Trophoblast cell (in vitro differentiated cells and primary cell): ENCODE data around the gene ZBTB11.
"Not testable (repeated sequence)": the region's sequence is repeated elsewhere in the genome, so short reads cannot be mapped to it uniquely, and the experiment has no call there.

Source experiments
- DNase-seq, 2 donors: peaks; one replicate each; pipeline ENCODE4 v3.0.0-alpha.2; 2016
- H2AFZ ChIP-seq: 2 replicates; pipeline ENCODE4 v1.6.1; 2013; ENCODE audit warnings: low read length, moderate library complexity, mild to moderate bottlenecking; ENCODE audit not compliant: insufficient read depth, poor library complexity
- H2AK5ac ChIP-seq: 2 replicates; pipeline ENCODE4 v1.6.1; 2013; ENCODE audit warnings: mild to moderate bottlenecking, low read length
- H2BK120ac ChIP-seq: 2 replicates; pipeline ENCODE4 v1.6.1; 2013; ENCODE audit warnings: low read length, mild to moderate bottlenecking, moderate library complexity; ENCODE audit not compliant: insufficient read depth, poor library complexity
- H2BK12ac ChIP-seq: 2 replicates; pipeline ENCODE4 v1.6.1; 2013; ENCODE audit warnings: mild to moderate bottlenecking, low read length, moderate library complexity
- H2BK5ac ChIP-seq: 2 replicates; pipeline ENCODE4 v1.6.1; 2013; ENCODE audit warnings: low read length, low read depth, moderate library complexity, mild to moderate bottlenecking; ENCODE audit not compliant: poor library complexity
- H3K14ac ChIP-seq: 2 replicates; pipeline ENCODE4 v1.6.1; 2013; ENCODE audit warnings: mild to moderate bottlenecking, low read length
- H3K18ac ChIP-seq: 2 replicates; pipeline ENCODE4 v1.6.1; 2013; ENCODE audit warnings: mild to moderate bottlenecking, low read length
- H3K23ac ChIP-seq: 2 replicates; pipeline ENCODE4 v1.6.1; 2013; ENCODE audit warnings: low read length
- H3K27ac ChIP-seq: 2 replicates; pipeline ENCODE4 v1.5.1; 2013; ENCODE audit warnings: low read depth, mild to moderate bottlenecking, inconsistent platforms, low read length, moderate library complexity
- H3K27me3 ChIP-seq: 2 replicates; pipeline ENCODE4 v1.6.1; 2013; ENCODE audit warnings: inconsistent platforms, mild to moderate bottlenecking, low read length, moderate library complexity; ENCODE audit not compliant: insufficient read depth
- H3K36me3 ChIP-seq, 2 experiments: 1 replicate in 1 of 2; 2 replicates in 1 of 2; pipeline ENCODE4 v1.6.1; 2013; ENCODE audit warnings: low read length in 2 of 2, mild to moderate bottlenecking in 2 of 2, moderate library complexity in 1 of 2; ENCODE audit not compliant: insufficient read depth in 2 of 2, control insufficient read depth in 1 of 2
- H3K4ac ChIP-seq: 2 replicates; pipeline ENCODE4 v1.6.1; 2013; ENCODE audit warnings: low read depth, mild to moderate bottlenecking, low read length, moderate library complexity
- H3K4me1 ChIP-seq, 2 experiments: 1 replicate in 1 of 2; 2 replicates in 1 of 2; pipeline ENCODE4 v1.6.1; 2013; ENCODE audit warnings: low read length in 2 of 2, mild to moderate bottlenecking in 2 of 2, moderate library complexity in 1 of 2; ENCODE audit not compliant: insufficient read depth in 2 of 2, control insufficient read depth in 1 of 2
- H3K4me2 ChIP-seq: 2 replicates; pipeline ENCODE4 v1.6.1; 2013; ENCODE audit warnings: inconsistent platforms, mild to moderate bottlenecking, low read length, moderate library complexity
- H3K4me3 ChIP-seq: 2 replicates; pipeline ENCODE4 v1.5.1; 2013; ENCODE audit warnings: mild to moderate bottlenecking, low read depth, low read length, inconsistent platforms
- H3K79me1 ChIP-seq: one replicate; pipeline ENCODE4 v1.6.1; 2013; ENCODE audit warnings: low read length
- H3K79me2 ChIP-seq: 2 replicates; pipeline ENCODE4 v1.6.1; 2013; ENCODE audit warnings: low read length, mild to moderate bottlenecking; ENCODE audit not compliant: control insufficient read depth, insufficient read depth, poor library complexity
- H3K9ac ChIP-seq: 2 replicates; pipeline ENCODE4 v1.6.1; 2013; ENCODE audit warnings: mild to moderate bottlenecking, low read length
- H3K9me3 ChIP-seq: 2 replicates; pipeline ENCODE4 v1.6.1; 2013; ENCODE audit warnings: low read depth, mild to moderate bottlenecking, control low read depth, inconsistent platforms, low read length; ENCODE audit not compliant: insufficient read depth
- H4K12ac ChIP-seq: 2 replicates; pipeline ENCODE4 v1.6.1; 2013; ENCODE audit warnings: low read depth, mild to moderate bottlenecking, low read length, moderate library complexity
- H4K8ac ChIP-seq: 2 replicates; pipeline ENCODE4 v1.6.1; 2013; ENCODE audit warnings: low read depth, mild to moderate bottlenecking, low read length, moderate library complexity
- H4K91ac ChIP-seq: one replicate; pipeline ENCODE4 v1.6.1; 2013; ENCODE audit warnings: low read depth, mild to moderate bottlenecking, low read length, moderate library complexity
- WGBS: extraction: QIAGEN DNeasy Blood & Tissue Kit; methylation state at CpG from one replicate; pipeline ENCODE4 v1.1.7; 2013; ENCODE audit warnings: missing lambda C conversion rate; ENCODE audit not compliant: insufficient read length, insufficient coverage; ENCODE audit errors: extremely low coverage; 5-methylcytosine and 5-hydroxymethylcytosine counted together

Gene ZBTB11

DNA sequence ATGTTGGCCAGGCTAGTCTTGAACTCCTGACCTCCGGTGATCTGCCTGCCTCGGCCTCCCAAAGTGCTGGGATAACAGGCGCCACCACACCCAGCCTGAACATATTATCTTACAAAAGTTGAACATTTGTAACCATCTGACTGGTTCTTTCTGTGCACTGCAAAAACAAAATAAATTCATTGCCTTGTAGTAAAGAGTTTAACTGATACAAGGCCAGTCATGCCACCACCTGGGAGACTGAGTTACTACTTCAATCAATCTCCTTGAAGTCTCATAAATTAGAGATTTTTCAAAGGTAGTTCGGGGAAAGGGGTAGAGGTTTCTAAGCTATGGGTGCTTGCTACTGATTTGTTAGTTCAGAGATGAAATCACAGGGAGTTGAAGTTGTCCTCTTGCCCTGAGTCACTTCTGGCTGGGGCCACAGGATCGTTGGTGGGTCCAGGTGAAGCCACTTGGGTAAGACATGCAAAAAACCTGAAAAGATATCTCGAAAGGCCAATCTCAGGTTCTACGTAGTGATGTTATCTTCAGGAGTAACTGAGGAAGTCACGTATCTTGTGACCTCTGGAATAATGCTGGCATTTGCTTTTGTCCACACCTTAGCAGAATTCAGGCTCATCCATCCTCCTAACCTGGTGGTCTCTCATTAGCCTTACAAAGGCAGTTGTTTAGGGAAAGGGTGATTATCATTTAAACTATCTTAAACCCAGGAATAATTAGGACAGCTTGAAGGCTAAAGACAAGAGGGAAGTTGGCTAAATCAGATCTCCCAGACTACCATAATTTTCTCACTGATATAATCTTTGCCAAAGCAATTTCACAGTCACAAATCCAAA, 33.7 kb downstream of the ZBTB11 start:
- WGBS = no CpG with 5 or more reads among the region's 8 CpGs
- Histone ChIP-seq H3K79me1 (no peaks in the 10 kb centered on the region), H3K36me3 (peaks cover 0 to 3% of the 10 kb centered on the region in 2 experiments), H2BK120ac (no peak overlapping the region), H4K8ac (no peak overlapping the region), H3K23ac (no peak overlapping the region), H2AK5ac (no peak overlapping the region), H3K27ac (no peak overlapping the region), H3K18ac (no peak overlapping the region), H4K91ac (no peak overlapping the region), H2BK5ac (no peak overlapping the region), H3K9me3 (no peaks in the 10 kb centered on the region), H3K4me1 (no peaks in the 10 kb centered on the region), H3K4ac (no peak overlapping the region), H3K4me3 (no peak overlapping the region), H3K14ac (no peak overlapping the region), H3K9ac (no peak overlapping the region), H2BK12ac (no peak overlapping the region), H2AFZ (no peak overlapping the region), H3K27me3 (no peaks in the 10 kb centered on the region), H4K12ac (no peak overlapping the region), H3K79me2 (no peaks in the 10 kb centered on the region), H3K4me2 (no peak overlapping the region)
- DNase-seq = peak; percentile 37 to 79

GRCh38 chr3:101642441-101642840, 34.5 kb downstream of the ZBTB11 start:
- H4K91ac ChIP-seq = no peak overlapping the region
- no peaks in the 10 kb centered on the region for H3K9me3 ChIP-seq
- no peak overlapping the region for H3K18ac ChIP-seq
- DNase-seq = no peak
- H2AFZ ChIP-seq = no peak overlapping the region
- no peak overlapping the region for H4K8ac ChIP-seq
- H3K23ac ChIP-seq = no peak overlapping the region
- no peak overlapping the region for H3K14ac ChIP-seq
- H2AK5ac ChIP-seq = no peak overlapping the region
- H2BK120ac ChIP-seq = no peak overlapping the region
- no peaks in the 10 kb centered on the region for H3K27me3 ChIP-seq
- no peak overlapping the region for H3K9ac ChIP-seq
- no peak overlapping the region for H3K27ac ChIP-seq
- no peaks in the 10 kb centered on the region for H3K4me1 ChIP-seq
- no peak overlapping the region for H4K12ac ChIP-seq
- no CpG with 5 or more reads among the region's 3 CpGs for WGBS
- no peak overlapping the region for H3K4ac ChIP-seq
- no peaks in the 10 kb centered on the region for H3K79me1 ChIP-seq
- no peaks in the 10 kb centered on the region for H3K36me3 ChIP-seq
- H2BK12ac ChIP-seq = no peak overlapping the region
- no peak overlapping the region for H3K4me3 ChIP-seq
- H2BK5ac ChIP-seq = no peak overlapping the region
- no peaks in the 10 kb centered on the region for H3K79me2 ChIP-seq
- H3K4me2 ChIP-seq = no peak overlapping the region

- not testable (repeated sequence) for H2AFZ ChIP-seq, DNase-seq, H3K36me3 ChIP-seq, H2BK120ac ChIP-seq, H3K14ac ChIP-seq, H3K9me3 ChIP-seq, H3K27me3 ChIP-seq, H2BK12ac ChIP-seq, H3K79me1 ChIP-seq, H4K8ac ChIP-seq, H3K4me1 ChIP-seq, H3K27ac ChIP-seq, H4K91ac ChIP-seq, H3K4me2 ChIP-seq, H3K23ac ChIP-seq, H3K18ac ChIP-seq, H2BK5ac ChIP-seq, H2AK5ac ChIP-seq, H3K4me3 ChIP-seq, H3K4ac ChIP-seq, H3K79me2 ChIP-seq, H3K9ac ChIP-seq, H4K12ac ChIP-seq
- no CpG with 5 or more reads among the region's 14 CpGs for whole genome bisulfite sequencing
Measured at GRCh38 chr3:101641397-101642115, 35.4 kb downstream of the ZBTB11 start.

GRCh38 chr3:101640256-101640655, 36.7 kb downstream of the ZBTB11 start:
- Histone ChIP-seq H4K91ac (no peak overlapping the region), H3K9ac (no peak overlapping the region), H3K14ac (no peak overlapping the region), H3K18ac (no peak overlapping the region), H4K12ac (no peak overlapping the region), H2AK5ac (no peak overlapping the region), H3K36me3 (no peaks in the 10 kb centered on the region), H4K8ac (no peak overlapping the region), H3K79me2 (no peaks in the 10 kb centered on the region), H2BK12ac (no peak overlapping the region), H3K27ac (no peak overlapping the region), H2AFZ (no peak overlapping the region), H3K27me3 (no peaks in the 10 kb centered on the region), H3K4me3 (no peak overlapping the region), H3K4ac (no peak overlapping the region), H2BK120ac (no peak overlapping the region), H3K79me1 (no peaks in the 10 kb centered on the region), H3K4me2 (no peak overlapping the region), H3K23ac (no peak overlapping the region), H3K4me1 (no peaks in the 10 kb centered on the region), H3K9me3 (no peaks in the 10 kb centered on the region), H2BK5ac (no peak overlapping the region)
- no peak for DNase-seq
- WGBS = no CpG with 5 or more reads among the region's 10 CpGs
